ENCODE results near the gene SH3D19.

SH3D19 gene

GRCh38 chr4:151192556-151193235, 132.7 kb downstream of the SH3D19 start:
- no peak for DNase-seq

GRCh38 chr4:151184523-151185458, 140.6 kb downstream of the SH3D19 start:
- DNase-seq = no peak

- DNase-seq = no peak
Measured at GRCh38 chr4:151182455-151182996, 142.9 kb downstream of the SH3D19 start.

GRCh38 chr4:151176685-151177084, 148.7 kb downstream of the SH3D19 start:
- no peak for DNase-seq

GRCh38 chr4:151175754-151176631, 149.4 kb downstream of the SH3D19 start:
- DNase-seq = no peak

- no peak for DNase-seq
Measured at GRCh38 chr4:151175233-151175632, 150.2 kb downstream of the SH3D19 start.

- no peak for DNase-seq
Measured at GRCh38 chr4:151174784-151175183, 150.6 kb downstream of the SH3D19 start.

GRCh38 chr4:151173871-151174270, 151.5 kb downstream of the SH3D19 start:
- DNase-seq = no peak

- no peak for DNase-seq
Measured at GRCh38 chr4:151169900-151170299, 155.5 kb downstream of the SH3D19 start.

GRCh38 chr4:151169223-151169622, 156.2 kb downstream of the SH3D19 start:
- DNase-seq = no peak

- DNase-seq = no peak
Measured at GRCh38 chr4:151167561-151167960, 157.8 kb downstream of the SH3D19 start.

- no peak for DNase-seq
Measured at GRCh38 chr4:151166636-151167035, 158.8 kb downstream of the SH3D19 start.

GRCh38 chr4:151165205-151166000, 160.0 kb downstream of the SH3D19 start:
- DNase-seq = no peak

GRCh38 chr4:151163855-151164254, 161.6 kb downstream of the SH3D19 start:
- no peak for DNase-seq

GRCh38 chr4:151158979-151159378, 166.4 kb downstream of the SH3D19 start:
- no peak for DNase-seq

- DNase-seq = no peak
Measured at GRCh38 chr4:151157543-151157942, 167.9 kb downstream of the SH3D19 start.

- no peak for DNase-seq
Measured at GRCh38 chr4:151153585-151153984, 171.8 kb downstream of the SH3D19 start.

GRCh38 chr4:151152028-151152427, 173.4 kb downstream of the SH3D19 start:
- no peak for DNase-seq

- DNase-seq = no peak
Measured at GRCh38 chr4:151150821-151151580, 174.4 kb downstream of the SH3D19 start.

GRCh38 chr4:151148261-151148660, 177.1 kb downstream of the SH3D19 start:
- DNase-seq = no peak

- no peak for DNase-seq
Measured at GRCh38 chr4:151147000-151147399, 178.4 kb downstream of the SH3D19 start.

Measured in DMS79 (cell line).